Right lobe of liver (tissue), 6 donors: Measurements from ENCODE around the gene SHISA8. TPM values are rescaled to one million over a fixed set of nuclear protein-coding genes. Genes with fewer than 3 reads are reported as not detected.

ENCODE experiments used
- ATAC-seq, 4 donors: fragments of 200-7000 bp; cut with Tn5 transposase; one replicate each; pipeline ENCODE4 v1.9.1; 2020; ENCODE audit warnings: mild to moderate bottlenecking in 4 of 4, moderate library complexity in 4 of 4
- DNase-seq, 3 donors: peaks; one replicate each; pipeline ENCODE4 v3.0.0-alpha.2; 2020
- H3K27ac ChIP-seq, 3 donors: fragments of 200-600 bp; one replicate each; pipeline ENCODE4 v1.8.0; 2022
- H3K27me3 ChIP-seq, 2 donors: fragments of 200-600 bp; one replicate each; pipeline ENCODE4 v1.8.0; 2022
- H3K36me3 ChIP-seq, 4 donors: fragments of 200-600 bp; sonication (generic) in 1 of 4; one replicate each; pipeline versions ENCODE4 v1.5.1 to v1.8.0; 2017 to 2022; ENCODE audit warnings: control low read depth in 1 of 4
- H3K4me1 ChIP-seq, 4 donors: fragments of 200-600 bp; sonication (generic) in 1 of 4; one replicate each; pipeline versions ENCODE4 v1.5.1 to v1.8.0; 2017 to 2022; ENCODE audit warnings: control low read depth in 1 of 4
- H3K4me3 ChIP-seq, 3 donors: fragments of 200-600 bp; one replicate each; pipeline ENCODE4 v1.8.0; 2022
- H3K9me3 ChIP-seq, 4 donors: fragments of 200-600 bp; sonication (generic) in 1 of 4; one replicate each; pipeline versions ENCODE4 v1.5.1 to v1.8.0; 2017 to 2022; ENCODE audit warnings: control low read depth in 1 of 4
- CTCF ChIP-seq, 4 donors: fragments of 200-600 bp in 3 of 4; fragments of 450-650 bp in 1 of 4; IDR thresholded peaks; one replicate each; pipeline versions ENCODE4 v1.5.1 to v1.8.0; 2016 to 2022; ENCODE audit warnings: antibody characterized with exemption in 4 of 4, mild to moderate bottlenecking in 2 of 4
- POLR2A ChIP-seq: fragments of 450-650 bp; IDR thresholded peaks from one replicate; pipeline ENCODE4 v1.6.1; 2017; ENCODE audit warnings: antibody characterized with exemption, mild to moderate bottlenecking
- WGBS: methylation state at CpG from one replicate; pipeline ENCODE4 v1.1.6; 2018; ENCODE audit warnings: low coverage, low lambda C conversion rate; ENCODE audit not compliant: insufficient coverage; ENCODE audit errors: missing lambda C conversion rate; 5-methylcytosine and 5-hydroxymethylcytosine counted together
- intact Hi-C, 2 donors: fragments of 100-400 bp; cut with DNase I; formaldehyde crosslinking; loops; one replicate each; pipeline versions ENCODE4 v1.11.2 to v1.14.1; 2022
- total RNA-seq, 6 experiments: library from RNA; depleted of rRNA in 2 of 6; stranded (reverse); fragments of >200 nt in 2 of 6; fragmentation: NEBNext Ultra II Directional in 3 of 6; extraction: Animal tissue kit (Norgen Biotek cat#: 25700) in 3 of 6; gene quantifications; one replicate each; pipeline versions ENCODE4 v1.1.0 to v1.2.4, GENCODE V29; 2016 to 2023
- donor health status: DM: no; HTN: yes; CAD: no.
- donor health status: DM: no; HTN: no; CAD: no.
- donor health status: DM: no; HTN: no; CAD: no.
- donor health status: DM: no; HTN: yes; CAD: no.
- donor health status: DM: no; HTN: yes; CAD: no.

The SHISA8 gene
- total RNA-seq, 6 experiments from 2014 or later, result not detected

GRCh38 chr22:41931701-41932269 is 16.9 kb upstream of the SHISA8 start:
- no peak overlapping the region for H3K27ac ChIP-seq
- intact Hi-C loops, result loop anchor here in 1 of 2 donors (5.0 kb wide), 1 partner anchor 234 kb away; the partner anchor contains the start of gene MEI1
- TF ChIP-seq CTCF (IDR thresholded peaks at IDR 0.05) (no peak), POLR2A (no peak)
- H3K4me1 ChIP-seq, result no peaks in the 10 kb centered on the region
- DNase-seq (no peak), ATAC-seq (no peak)
- H3K27me3 ChIP-seq, result no peaks in the 10 kb centered on the region
- no peaks in the 10 kb centered on the region for H3K36me3 ChIP-seq
- no peaks in the 10 kb centered on the region for H3K9me3 ChIP-seq
- H3K4me3 ChIP-seq, result no peak overlapping the region
- 91% methylated on average over 8 of the region's 10 CpGs for WGBS

GRCh38 chr22:41929418-41929810 is 14.5 kb upstream of the SHISA8 start:
- no peak for TF ChIP-seq POLR2A
- TF ChIP-seq CTCF (IDR thresholded peaks at IDR 0.05), result no peak
- DNase-seq, result no peak
- WGBS, result no CpG with 5 or more reads among the region's 8 CpGs

GRCh38 chr22:41928593-41929417 is 13.9 kb upstream of the SHISA8 start:
- no peak for DNase-seq
- intact Hi-C loops, result no loop called here
- Histone ChIP-seq H3K4me1 (peaks cover 0 to 9% (median 0%) of the 10 kb centered on the region in 4 donors), H3K9me3 (no peaks in the 10 kb centered on the region), H3K27me3 (no peaks in the 10 kb centered on the region), H3K27ac (no peak overlapping the region), H3K36me3 (no peaks in the 10 kb centered on the region), H3K4me3 (no peak overlapping the region)
- 84% methylated on average over 8 of the region's 14 CpGs for WGBS
- ATAC-seq, result no peak
- no peak for TF ChIP-seq CTCF (IDR thresholded peaks at IDR 0.05)
- no peak for TF ChIP-seq POLR2A

More at GRCh38 chr22:41929418-41929810, 14.5 kb upstream of the SHISA8 start:
- Histone ChIP-seq H3K4me3 (no peak overlapping the region), H3K27me3 (no peaks in the 10 kb centered on the region), H3K36me3 (no peaks in the 10 kb centered on the region), H3K9me3 (no peaks in the 10 kb centered on the region), H3K4me1 (peaks cover 0 to 9% (median 0%) of the 10 kb centered on the region in 4 donors), H3K27ac (no peak overlapping the region)
- ATAC-seq, result no peak
- intact Hi-C loops, result no loop called here

- Histone ChIP-seq H3K27ac (no peak overlapping the region), H3K27me3 (no peaks in the 10 kb centered on the region), H3K9me3 (no peaks in the 10 kb centered on the region), H3K36me3 (no peaks in the 10 kb centered on the region), H3K4me1 (peaks cover 0 to 9% (median 0%) of the 10 kb centered on the region in 4 donors), H3K4me3 (no peak overlapping the region)
- TF ChIP-seq CTCF (IDR thresholded peaks at IDR 0.05), result no peak
- no peak for TF ChIP-seq POLR2A
- DNase-seq, result no peak
- WGBS, result 73% methylated on average over 3 of the region's 6 CpGs
- ATAC-seq, result no peak
- intact Hi-C loops, result no loop called here
Observed at GRCh38 chr22:41927813-41928212, 12.9 kb upstream of the SHISA8 start.
